OCI-LY1 (cell line): Measurements from ENCODE around the gene CCDC181.

ENCODE experiments used
- EZH2 ChIP-seq: fragments of 200-600 bp; sonication (generic), shearing (Covaris generic); IDR thresholded peaks from 2 replicates; pipeline ENCODE4 v1.8.0; 2017; ENCODE audit warnings: borderline replicate concordance, mixed run types, mild to moderate bottlenecking, antibody characterized with exemption, low read length, moderate library complexity, mixed read lengths
- TF ChIP-seq, protein P1 (sequence below): fragments of 200-600 bp; sonication (generic), shearing (Covaris generic); IDR thresholded peaks from 2 replicates; pipeline ENCODE4 v1.5.1; 2017; ENCODE audit warnings: mild to moderate bottlenecking, antibody characterized with exemption, low read length, moderate library complexity, mixed read lengths

DNA sequence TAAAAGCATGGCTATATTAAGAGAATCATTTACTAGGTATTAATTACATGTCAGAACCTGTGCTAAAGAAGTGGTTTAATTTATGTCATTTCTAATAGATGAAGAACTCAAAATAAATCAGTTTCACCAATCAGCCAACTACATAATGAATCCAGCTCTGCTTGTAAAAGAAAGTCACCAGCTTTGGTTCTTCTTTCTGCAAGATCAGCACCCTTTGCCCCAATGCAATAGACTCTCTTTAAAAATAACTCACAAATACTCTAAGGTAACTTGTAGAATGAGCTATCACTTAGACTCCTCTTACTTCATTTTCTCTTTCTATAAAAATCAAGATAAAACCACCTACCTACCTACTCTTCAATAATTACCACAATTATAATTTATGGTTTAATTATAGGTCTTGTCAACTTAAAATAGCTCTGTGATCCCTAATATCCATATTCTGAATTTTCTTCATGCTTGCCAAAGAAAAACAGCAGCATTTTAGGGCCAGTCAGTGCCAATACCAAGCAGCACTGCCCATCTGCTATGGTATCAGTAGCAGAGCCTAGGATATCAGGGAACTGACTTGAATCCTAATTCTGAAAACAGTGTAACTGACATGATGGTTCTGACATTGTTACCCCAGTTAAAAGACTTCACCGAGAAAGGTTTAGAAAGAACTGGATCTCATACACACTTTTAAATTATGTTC is 47.2 kb upstream of the CCDC181 start:
- TF ChIP-seq, protein P1, sequence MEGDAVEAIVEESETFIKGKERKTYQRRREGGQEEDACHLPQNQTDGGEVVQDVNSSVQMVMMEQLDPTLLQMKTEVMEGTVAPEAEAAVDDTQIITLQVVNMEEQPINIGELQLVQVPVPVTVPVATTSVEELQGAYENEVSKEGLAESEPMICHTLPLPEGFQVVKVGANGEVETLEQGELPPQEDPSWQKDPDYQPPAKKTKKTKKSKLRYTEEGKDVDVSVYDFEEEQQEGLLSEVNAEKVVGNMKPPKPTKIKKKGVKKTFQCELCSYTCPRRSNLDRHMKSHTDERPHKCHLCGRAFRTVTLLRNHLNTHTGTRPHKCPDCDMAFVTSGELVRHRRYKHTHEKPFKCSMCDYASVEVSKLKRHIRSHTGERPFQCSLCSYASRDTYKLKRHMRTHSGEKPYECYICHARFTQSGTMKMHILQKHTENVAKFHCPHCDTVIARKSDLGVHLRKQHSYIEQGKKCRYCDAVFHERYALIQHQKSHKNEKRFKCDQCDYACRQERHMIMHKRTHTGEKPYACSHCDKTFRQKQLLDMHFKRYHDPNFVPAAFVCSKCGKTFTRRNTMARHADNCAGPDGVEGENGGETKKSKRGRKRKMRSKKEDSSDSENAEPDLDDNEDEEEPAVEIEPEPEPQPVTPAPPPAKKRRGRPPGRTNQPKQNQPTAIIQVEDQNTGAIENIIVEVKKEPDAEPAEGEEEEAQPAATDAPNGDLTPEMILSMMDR: no peak
- no peak for TF ChIP-seq EZH2
